ENCODE data around the gene ZNF654.
"Not testable (repeated sequence)": the region's sequence is repeated elsewhere in the genome, so short reads cannot be mapped to it uniquely, and the experiment has no call there.

The ZNF654 gene

GRCh38 chr3:88059380-88060170, 520 bp downstream of the ZNF654 start:
- intact Hi-C loops (cut with DNase I) = loop anchor here (2.0 to 5.0 kb wide), 2 partner anchors 53 to 88 kb away; partner anchors contain the start of gene C3orf38

GRCh38 chr3:88061746-88062145, 2.7 kb downstream of the ZNF654 start:
- intact Hi-C loops (cut with DNase I) = no loop called here
- no peak for DNase-seq

More at GRCh38 chr3:88059380-88060170, 520 bp downstream of the ZNF654 start:
- peak in 3 of 10 donors; percentile 38 to 69 (median 45) for DNase-seq

DNA sequence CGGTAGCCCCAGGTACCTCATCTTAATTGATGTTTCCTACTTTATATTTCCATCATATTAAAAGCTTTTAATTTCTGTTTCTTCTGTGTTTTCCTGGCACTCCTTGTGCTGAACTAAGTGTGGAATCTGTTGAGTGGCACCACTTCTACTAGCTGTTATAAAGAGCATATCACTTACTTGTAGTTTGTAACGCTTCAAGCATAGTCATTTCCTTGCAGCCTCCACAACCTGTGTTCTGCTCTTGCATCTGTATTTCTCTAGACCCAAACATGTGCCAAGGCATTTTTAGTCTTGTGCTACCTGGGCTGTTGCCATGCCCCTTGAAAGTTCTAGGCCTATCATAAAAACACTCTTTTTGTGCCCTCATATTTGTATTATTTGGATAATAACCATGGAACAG, 16.0 kb downstream of the ZNF654 start:
- intact Hi-C loops (cut with DNase I) = no loop called here
- DNase-seq = no peak

DNA sequence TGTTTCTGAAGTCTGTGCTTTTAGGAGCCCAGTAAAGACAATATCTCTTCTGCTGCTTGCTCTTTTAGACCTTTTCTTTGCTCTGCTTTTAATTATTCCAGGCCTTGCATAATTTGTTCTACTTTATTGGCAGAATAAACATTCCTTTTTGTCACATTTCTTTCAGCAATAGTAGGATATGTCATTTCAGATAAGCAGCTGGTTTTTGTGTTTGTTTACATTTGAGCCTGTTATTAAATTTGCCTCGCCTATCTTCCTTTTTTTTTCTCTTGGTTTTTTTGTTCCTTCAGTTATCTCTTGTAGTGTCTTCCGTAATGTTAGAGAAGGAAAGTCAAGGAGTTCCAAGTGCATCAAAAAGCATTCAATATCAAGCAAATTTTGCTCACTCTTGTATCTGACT, 16.4 kb downstream of the ZNF654 start:
- intact Hi-C loops (cut with DNase I) = no loop called here
- no peak for DNase-seq

- no peak for DNase-seq
- intact Hi-C loops (cut with DNase I) = no loop called here
These were observed 17.7 kb downstream of the ZNF654 start for GRCh38 chr3:88076712-88077111.

- no peak for DNase-seq
- intact Hi-C loops (cut with DNase I) = no loop called here
These were observed 19.9 kb downstream of the ZNF654 start for GRCh38 chr3:88078932-88079331.

DNA sequence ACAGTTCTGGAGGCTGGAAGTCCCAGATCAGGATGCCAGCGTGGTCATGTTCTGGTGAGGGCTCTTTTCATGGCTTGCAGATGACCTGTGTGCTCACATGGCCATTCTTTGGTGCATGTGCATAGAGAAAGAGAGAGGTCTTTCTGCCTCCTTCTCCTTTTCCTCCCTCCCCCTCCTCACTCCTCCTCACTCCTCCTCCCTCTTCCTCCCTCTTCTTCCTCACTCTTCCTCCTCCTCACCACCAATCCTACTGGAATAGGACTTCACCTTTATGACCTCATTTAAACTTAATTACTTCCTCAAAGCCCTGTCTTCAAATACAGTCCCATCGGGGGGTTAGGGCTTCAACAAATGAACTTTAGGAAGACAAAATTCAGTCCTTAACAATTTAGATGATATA, 23.8 kb downstream of the ZNF654 start:
- intact Hi-C loops (cut with DNase I) = no loop called here
- no peak for DNase-seq

- DNase-seq = no peak
- intact Hi-C loops (cut with DNase I) = no loop called here
These were observed 25.0 kb downstream of the ZNF654 start for GRCh38 chr3:88084097-88084501.

- intact Hi-C loops (cut with DNase I) = no loop called here
These were observed 31.6 kb downstream of the ZNF654 start for GRCh38 chr3:88090681-88091080.

GRCh38 chr3:88092270-88092669, 33.2 kb downstream of the ZNF654 start:
- intact Hi-C loops (cut with DNase I) = no loop called here
- no peak for DNase-seq

More at GRCh38 chr3:88090681-88091080, 31.6 kb downstream of the ZNF654 start:
- no peak for DNase-seq

DNA sequence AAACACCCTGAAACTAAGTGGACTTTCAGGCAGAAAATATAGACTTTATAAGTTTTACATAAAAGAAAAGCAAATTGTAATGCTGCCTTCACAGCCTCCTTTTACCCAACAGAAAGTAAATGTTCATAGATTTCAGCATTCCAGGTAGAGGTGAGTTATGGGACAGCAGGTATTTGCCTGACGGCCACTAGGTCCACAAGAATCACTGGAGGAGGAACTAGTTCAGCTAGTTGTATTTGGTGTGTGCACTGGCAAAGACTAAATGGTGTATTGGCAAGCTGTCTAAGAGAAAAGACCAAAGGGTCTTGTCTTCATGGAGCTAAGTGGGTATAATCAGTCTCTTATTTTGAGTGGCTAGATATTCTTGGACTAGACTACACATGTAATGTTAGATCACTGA, 34.2 kb downstream of the ZNF654 start:
- no peak for DNase-seq
- intact Hi-C loops (cut with DNase I) = no loop called here

GRCh38 chr3:88101142-88101541, 42.1 kb downstream of the ZNF654 start:
- DNase-seq = no peak
- intact Hi-C loops (cut with DNase I) = no loop called here

DNA sequence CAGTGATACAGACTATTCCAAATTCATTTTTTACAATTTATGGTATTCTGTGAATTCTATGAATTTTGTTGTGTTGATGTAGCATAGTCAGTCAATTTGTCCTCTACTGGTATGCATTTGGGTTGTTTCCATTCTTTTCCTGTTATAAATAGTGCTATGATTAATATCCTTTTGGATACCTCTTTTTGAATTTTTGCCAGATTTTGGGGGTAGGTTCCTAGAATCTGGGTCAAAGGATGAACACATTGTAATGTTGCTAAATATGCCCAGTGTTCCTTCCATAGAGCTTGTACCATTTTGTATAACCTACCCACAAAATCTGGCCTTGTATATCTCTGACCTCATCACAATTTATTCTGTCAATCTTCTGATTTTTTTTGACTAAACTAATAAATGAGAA, 46.3 kb downstream of the ZNF654 start:
- no peak for DNase-seq
- intact Hi-C loops (cut with DNase I) = no loop called here

- no peak for DNase-seq
- intact Hi-C loops (cut with DNase I) = loop anchor here (2.0 to 5.0 kb wide), 2 partner anchors 53 to 765 kb away; partner anchors contain the start of genes CGGBP1 and ZNF654
These were observed 53.2 kb downstream of the ZNF654 start for GRCh38 chr3:88112289-88112688.

DNA sequence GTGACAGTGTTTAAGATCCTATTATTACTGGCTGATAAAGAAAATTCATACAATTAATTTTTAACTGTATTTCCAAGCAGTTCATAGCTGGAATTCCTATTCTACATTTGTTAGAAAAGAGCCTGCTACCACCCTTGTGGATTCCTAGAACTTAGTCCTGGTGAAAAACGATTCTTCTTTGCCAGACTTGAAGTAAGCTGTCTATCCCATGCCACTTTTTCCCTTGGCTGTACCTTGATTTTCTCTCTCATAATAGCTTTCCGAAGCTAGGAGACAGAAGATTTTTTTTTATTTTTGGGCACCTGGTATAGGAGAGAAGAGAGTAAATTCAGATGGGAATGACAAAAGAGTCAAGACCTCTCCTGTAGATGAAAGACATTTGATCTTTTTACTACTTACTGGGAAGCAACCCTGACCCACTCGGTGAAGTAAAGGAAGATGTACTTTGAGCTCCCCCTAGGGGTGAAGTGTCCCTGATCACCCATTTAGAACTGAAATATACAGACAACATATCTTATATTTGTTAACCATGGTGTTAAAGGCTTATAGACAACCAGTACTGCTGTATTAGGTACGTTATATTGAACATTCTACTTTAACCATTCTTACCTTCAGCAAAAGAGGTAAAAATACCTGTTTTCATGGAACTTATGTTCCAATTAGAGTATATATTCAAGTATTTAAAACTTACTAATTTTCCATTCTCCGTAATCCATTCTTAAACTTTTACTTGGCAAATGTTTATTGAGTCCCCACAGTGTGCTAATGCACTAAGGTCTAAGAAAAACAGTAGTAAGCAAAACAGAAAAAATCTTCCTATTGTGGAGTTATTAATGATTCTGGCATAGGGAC, 54.5 kb downstream of the ZNF654 start:
- intact Hi-C loops (cut with DNase I) = loop anchor here (2.0 to 5.0 kb wide), 2 partner anchors 55 to 766 kb away; partner anchors contain the start of genes CGGBP1 and ZNF654
- peak in 4 of 10 donors; percentile 17 to 53 (median 30) for DNase-seq

GRCh38 chr3:88114878-88115549, 56.0 kb downstream of the ZNF654 start:
- intact Hi-C loops (cut with DNase I) = loop anchor here (5.0 kb wide), 1 partner anchor 768 kb away; no protein-coding TSS in a partner anchor
- no peak for DNase-seq

GRCh38 chr3:88117683-88118082, 58.6 kb downstream of the ZNF654 start:
- DNase-seq = no peak
- intact Hi-C loops (cut with DNase I) = no loop called here

DNA sequence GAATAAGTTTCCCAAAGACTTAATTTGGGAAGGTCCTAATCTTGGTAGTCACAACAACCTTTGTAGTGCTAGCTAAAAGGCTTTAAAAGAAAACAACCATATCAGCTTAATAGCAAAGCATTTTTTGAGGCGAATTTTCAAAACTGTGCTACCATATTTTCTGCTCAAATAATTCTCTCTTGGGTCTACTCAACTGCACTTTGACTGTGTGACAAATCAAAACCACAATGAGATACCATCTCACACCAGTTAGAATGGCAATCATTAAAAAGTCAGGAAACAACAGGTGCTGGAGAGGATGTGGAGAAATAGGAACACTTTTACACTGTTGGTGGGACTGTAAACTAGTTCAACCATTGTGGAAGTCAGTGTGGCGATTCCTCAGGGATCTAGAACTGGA, 59.5 kb downstream of the ZNF654 start:
- DNase-seq; intact Hi-C loops (cut with DNase I): not testable (repeated sequence)

DNA sequence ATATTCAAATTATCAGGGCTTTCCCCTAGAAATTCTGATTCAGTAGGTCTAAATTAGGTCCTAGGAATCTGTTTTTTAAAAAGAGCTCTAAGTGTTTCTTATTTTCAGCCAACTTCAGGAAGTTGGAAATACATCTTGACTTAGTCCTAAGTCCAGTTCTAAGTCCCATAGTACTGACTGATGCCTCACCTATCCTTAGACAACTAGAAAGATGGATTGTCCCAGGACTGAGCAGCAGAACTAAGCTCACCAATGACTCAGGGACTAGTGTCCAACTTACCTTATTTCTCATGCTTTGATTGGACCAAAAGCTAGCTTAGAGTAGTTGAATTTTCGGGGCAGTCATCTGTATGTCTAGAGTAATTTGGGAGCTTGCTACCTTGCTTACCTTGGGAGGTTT, 64.5 kb downstream of the ZNF654 start:
- intact Hi-C loops (cut with DNase I) = no loop called here
- DNase-seq = no peak

DNA sequence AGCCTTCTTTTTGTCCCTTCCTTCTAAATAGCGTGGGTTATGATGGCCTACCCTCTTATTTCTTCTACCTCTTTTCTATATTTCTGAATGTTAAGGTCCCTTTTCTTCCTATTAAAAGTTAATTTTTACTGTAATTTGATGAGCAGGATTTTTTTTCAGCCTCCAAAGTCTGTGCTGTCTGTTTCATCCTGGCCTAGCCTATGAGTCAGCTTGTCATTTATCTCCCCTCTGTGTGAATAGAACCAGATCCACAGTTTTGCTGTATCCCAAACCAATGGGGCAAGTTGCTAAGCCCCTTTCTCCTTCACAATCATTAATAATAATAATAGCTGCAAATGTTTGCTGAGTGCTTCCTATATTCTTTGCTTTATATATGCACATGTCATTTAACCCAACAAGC, 72.6 kb downstream of the ZNF654 start:
- DNase-seq = no peak
- intact Hi-C loops (cut with DNase I) = no loop called here

- intact Hi-C loops (cut with DNase I) = no loop called here
- no peak for DNase-seq
These were observed 73.8 kb downstream of the ZNF654 start for GRCh38 chr3:88132894-88133293.
